WTC11 (cell line): Measurements from ENCODE around the gene CR2. TPM values are rescaled to one million over a fixed set of nuclear protein-coding genes. Genes with fewer than 3 reads are reported as not detected.
"Not testable (repeated sequence)": the region's sequence is repeated elsewhere in the genome, so short reads cannot be mapped to it uniquely, and the experiment has no call there.

Experiments used
- ATAC-seq: fragments of 200-7000 bp; cut with Tn5 transposase; 2 replicates; pipeline ENCODE4 v1.10.0; 2021; ENCODE audit warnings: mild to moderate bottlenecking, moderate library complexity
- CTCF ChIA-PET: fragments of 300-600 bp; sonication (Branson Sonifier 250); formaldehyde crosslinking; loops from one replicate; lab custom pipeline; 2021; ENCODE audit warnings: antibody characterized with exemption; lab: Charles Lee
- POLR2A ChIA-PET: fragments of 350-600 bp; sonication (Branson Sonifier 250); formaldehyde crosslinking; loops from one replicate; lab custom pipeline; 2021; ENCODE audit warnings: antibody characterized with exemption; lab: Charles Lee
- DNase-seq: peaks from one replicate; pipeline ENCODE4 v3.0.0; 2021; ENCODE audit warnings: low spot score
- H3K27ac Mint-ChIP-seq: 2 replicates; pipeline ENCODE4 v1.8.0; 2021; ENCODE audit warnings: mixed read lengths
- H3K27me3 Mint-ChIP-seq: 2 replicates; pipeline ENCODE4 v1.8.0; 2021; ENCODE audit warnings: low read depth, mild to moderate bottlenecking, moderate library complexity, mixed read lengths
- H3K36me3 Mint-ChIP-seq: 2 replicates; pipeline ENCODE4 v1.8.0; 2021; ENCODE audit warnings: mixed read lengths
- H3K4me1 Mint-ChIP-seq: 2 replicates; pipeline ENCODE4 v1.8.0; 2022; ENCODE audit warnings: mixed read lengths
- H3K4me3 Mint-ChIP-seq: 2 replicates; pipeline ENCODE4 v1.8.0; 2021; ENCODE audit warnings: mild to moderate bottlenecking, moderate library complexity, mixed read lengths
- H3K9me3 Mint-ChIP-seq: 2 replicates; pipeline ENCODE4 v1.8.0; 2021; ENCODE audit warnings: mixed read lengths
- CREB1 ChIP-seq: sonication (generic); formaldehyde crosslinking; IDR thresholded peaks from 2 replicates; pipeline ENCODE4 v1.8.0; 2023; ENCODE audit warnings: mild to moderate bottlenecking, missing genetic modification reagents
- ELF4 ChIP-seq: sonication (generic); formaldehyde crosslinking; IDR thresholded peaks from 2 replicates; pipeline ENCODE4 v1.8.1; 2022; ENCODE audit warnings: low read depth, mild to moderate bottlenecking, moderate library complexity, missing genetic modification reagents
- ESRRA ChIP-seq: sonication (generic); formaldehyde crosslinking; IDR thresholded peaks from 2 replicates; pipeline ENCODE4 v1.8.1; 2022; ENCODE audit warnings: mild to moderate bottlenecking, missing genetic modification reagents, borderline replicate concordance
- FOXP1 ChIP-seq: sonication (generic); formaldehyde crosslinking; IDR thresholded peaks from 2 replicates; pipeline ENCODE4 v1.8.0; 2022; ENCODE audit warnings: missing genetic modification reagents, mild to moderate bottlenecking, moderate library complexity, borderline replicate concordance
- HMGA2 ChIP-seq: fragments of 250-450 bp; sonication (Bioruptor Pico); IDR thresholded peaks from 2 replicates; pipeline ENCODE4 v1.4.0; 2021; ENCODE audit warnings: mild to moderate bottlenecking, moderate library complexity
- IRF2 ChIP-seq: sonication (generic); formaldehyde crosslinking; IDR thresholded peaks from 2 replicates; pipeline ENCODE4 v1.8.0; 2022; ENCODE audit warnings: low read depth, missing genetic modification reagents, borderline replicate concordance
- NFE2L1 ChIP-seq: sonication (generic); formaldehyde crosslinking; IDR thresholded peaks from 2 replicates; pipeline ENCODE4 v1.8.1; 2023; ENCODE audit warnings: missing genetic modification reagents
- ZBTB21 ChIP-seq: sonication (generic); formaldehyde crosslinking; IDR thresholded peaks from 2 replicates; pipeline ENCODE4 v1.8.1; 2023; ENCODE audit warnings: mild to moderate bottlenecking, missing genetic modification reagents, borderline replicate concordance
- ZNF219 ChIP-seq: sonication (generic); formaldehyde crosslinking; IDR thresholded peaks from 2 replicates; pipeline ENCODE4 v1.8.0; 2023; ENCODE audit warnings: missing genetic modification reagents, mild to moderate bottlenecking, borderline replicate concordance
- ZNF416 ChIP-seq: fragments of 250-450 bp; sonication (Bioruptor Pico); IDR thresholded peaks from 2 replicates; pipeline ENCODE4 v1.9.0; 2021; ENCODE audit warnings: mild to moderate bottlenecking, inconsistent platforms
- total RNA-seq: library from RNA; stranded (reverse); gene quantifications from 3 replicates; pipeline ENCODE4 v1.2.3, GENCODE V29; 2021
- TF ChIP-seq, protein P1 (sequence below): fragments of 250-450 bp; sonication (Bioruptor Pico); conservative IDR thresholded peaks from 2 replicates; pipeline ENCODE4 v1.9.0; 2021; ENCODE audit warnings: mild to moderate bottlenecking
- TF ChIP-seq, protein P2 (sequence below): sonication (generic); formaldehyde crosslinking; IDR thresholded peaks from 2 replicates; pipeline ENCODE4 v1.8.0; 2023; ENCODE audit warnings: missing genetic modification reagents
- TF ChIP-seq, protein P3 (sequence below): sonication (generic); formaldehyde crosslinking; IDR thresholded peaks from 2 replicates; pipeline ENCODE4 v1.8.0; 2022; ENCODE audit warnings: missing genetic modification reagents
- TF ChIP-seq, protein P4 (sequence below): sonication (generic); formaldehyde crosslinking; IDR thresholded peaks from 2 replicates; pipeline ENCODE4 v1.8.1; 2023; ENCODE audit warnings: mild to moderate bottlenecking, moderate library complexity, missing genetic modification reagents

CR2 gene
- total RNA-seq, 1 experiment from 2014 or later: 3.8 TPM

DNA sequence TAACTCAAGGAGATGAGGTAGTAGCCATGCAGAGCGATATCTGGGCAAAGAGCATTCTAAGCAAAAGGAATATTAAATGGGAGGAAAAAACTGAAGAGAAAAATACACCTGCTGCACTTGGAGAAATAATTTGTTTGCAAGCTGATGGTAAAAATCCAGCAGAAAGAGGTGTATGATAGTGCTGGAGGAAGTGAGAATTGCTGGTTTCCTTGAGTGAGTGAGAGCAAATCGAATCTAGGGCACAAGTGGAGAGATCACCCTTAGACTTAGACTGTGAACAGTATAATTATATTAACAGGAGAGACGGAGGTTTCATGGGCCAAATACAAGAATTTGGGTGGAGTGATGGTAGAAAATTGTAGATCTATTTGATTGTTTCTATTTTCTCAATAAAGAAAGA, 39.1 kb downstream of the CR2 start (continued):
- TF ChIP-seq FOXP1 (CRISPR knock-in tag) (no peak), NFE2L1 (CRISPR knock-in tag) (no peak), CREB1 (CRISPR knock-in tag) (no peak), ZNF416 (CRISPR knock-in tag) (no peak), ZNF219 (CRISPR knock-in tag) (no peak)
- TF ChIP-seq, protein P1, sequence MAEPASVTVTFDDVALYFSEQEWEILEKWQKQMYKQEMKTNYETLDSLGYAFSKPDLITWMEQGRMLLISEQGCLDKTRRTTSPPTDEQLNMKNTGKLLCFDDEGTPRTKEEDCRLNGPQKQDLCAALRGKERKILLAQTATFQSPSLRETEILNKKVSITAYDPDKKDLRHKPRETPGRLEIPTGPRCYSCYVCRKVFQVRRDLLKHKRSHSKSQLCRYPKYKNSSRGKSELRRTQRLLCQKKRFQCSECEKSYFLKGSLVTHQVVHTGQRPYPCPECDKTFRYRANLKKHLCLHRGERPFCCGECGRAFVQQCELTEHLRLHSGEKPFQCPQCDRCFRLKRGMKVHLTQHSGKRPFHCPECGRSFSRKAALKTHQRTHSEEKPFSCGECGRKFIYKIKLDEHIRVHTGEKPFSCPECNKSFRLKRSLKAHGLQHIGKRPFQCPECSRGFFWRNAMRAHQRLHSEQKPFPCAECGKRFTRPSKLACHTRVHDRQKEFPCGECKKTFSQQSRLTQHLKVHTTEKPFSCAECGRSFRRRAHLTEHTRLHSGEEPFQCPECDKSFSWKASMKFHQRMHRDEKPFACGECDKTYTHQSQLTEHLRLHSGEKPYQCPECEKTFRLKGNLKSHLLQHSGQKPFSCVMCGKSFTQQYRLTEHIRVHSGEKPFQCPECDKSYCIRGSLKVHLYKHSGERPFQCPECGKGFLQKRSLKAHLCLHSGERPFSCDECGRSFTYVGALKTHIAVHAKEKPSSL (CRISPR knock-in tag): no peak

DNA sequence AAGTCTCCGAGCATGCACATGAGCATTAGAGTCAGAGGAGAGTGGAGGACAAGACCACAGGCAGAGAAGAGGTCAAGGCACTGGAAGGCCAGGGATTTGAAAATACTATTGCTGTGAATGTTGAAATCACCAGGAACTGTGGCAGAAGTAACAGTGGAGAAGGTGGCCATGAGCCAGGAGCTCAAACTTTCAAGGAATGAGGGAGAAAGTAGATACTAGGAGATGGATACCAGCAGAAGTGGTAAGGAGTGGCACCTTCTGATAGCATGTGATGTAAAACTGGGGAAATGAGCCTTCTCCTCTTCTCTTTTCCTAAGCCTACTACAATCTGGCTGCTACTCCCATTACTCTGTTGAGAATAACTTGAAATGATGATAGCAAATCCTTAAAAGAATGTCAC, 40.0 kb downstream of the CR2 start:
- no peaks in the 10 kb centered on the region for H3K9me3 Mint-ChIP-seq
- H3K4me1 Mint-ChIP-seq: peaks cover 11% of the 10 kb centered on the region
- POLR2A ChIA-PET: no interaction called here
- no peak for DNase-seq
- H3K27ac Mint-ChIP-seq: no peak overlapping the region
- peaks cover 29% of the 10 kb centered on the region for H3K27me3 Mint-ChIP-seq
- no peak overlapping the region for H3K4me3 Mint-ChIP-seq
- TF ChIP-seq ZBTB21 (CRISPR knock-in tag): no peak
- ATAC-seq: no peak
- CTCF ChIA-PET: no interaction called here
- no peaks in the 10 kb centered on the region for H3K36me3 Mint-ChIP-seq

DNA sequence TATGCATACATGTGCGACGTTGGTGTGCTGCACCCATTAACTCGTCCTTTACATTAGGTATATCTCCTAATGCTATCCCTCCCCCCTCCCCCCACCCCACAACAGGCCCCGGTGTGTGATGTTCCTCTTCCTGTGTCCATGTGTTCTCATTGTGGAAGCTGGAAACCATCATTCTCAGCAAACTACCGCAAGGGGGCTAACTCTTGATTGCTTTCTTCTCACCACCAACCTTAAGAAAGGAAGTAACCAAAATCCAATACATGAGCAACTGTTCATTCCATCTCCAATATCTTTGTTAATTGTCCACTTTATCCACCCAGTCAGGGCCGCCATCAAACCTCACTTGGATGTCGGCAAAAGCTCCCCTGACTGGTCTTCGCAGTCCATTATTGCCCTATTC, 41.2 kb downstream of the CR2 start:
- not testable (repeated sequence) for H3K9me3 Mint-ChIP-seq, H3K36me3 Mint-ChIP-seq, H3K27ac Mint-ChIP-seq, DNase-seq, ATAC-seq
- ChIA-PET POLR2A (interaction anchor here (1.4 to 2.0 kb wide), 2 partner anchors 72 to 442 kb away, joined by 3 to 4 read pairs; partner anchors contain the start of gene PFKFB2), CTCF (interaction anchor here (0.8 to 1.8 kb wide), 5 partner anchors 41 to 412 kb away, joined by 3 to 12 read pairs (median 7); partner anchors contain the start of gene CR2)
- peaks cover 11% of the 10 kb centered on the region for H3K4me1 Mint-ChIP-seq
- H3K4me3 Mint-ChIP-seq: peak overlapping the region; percentile 76
- peaks cover 29% of the 10 kb centered on the region for H3K27me3 Mint-ChIP-seq

DNA sequence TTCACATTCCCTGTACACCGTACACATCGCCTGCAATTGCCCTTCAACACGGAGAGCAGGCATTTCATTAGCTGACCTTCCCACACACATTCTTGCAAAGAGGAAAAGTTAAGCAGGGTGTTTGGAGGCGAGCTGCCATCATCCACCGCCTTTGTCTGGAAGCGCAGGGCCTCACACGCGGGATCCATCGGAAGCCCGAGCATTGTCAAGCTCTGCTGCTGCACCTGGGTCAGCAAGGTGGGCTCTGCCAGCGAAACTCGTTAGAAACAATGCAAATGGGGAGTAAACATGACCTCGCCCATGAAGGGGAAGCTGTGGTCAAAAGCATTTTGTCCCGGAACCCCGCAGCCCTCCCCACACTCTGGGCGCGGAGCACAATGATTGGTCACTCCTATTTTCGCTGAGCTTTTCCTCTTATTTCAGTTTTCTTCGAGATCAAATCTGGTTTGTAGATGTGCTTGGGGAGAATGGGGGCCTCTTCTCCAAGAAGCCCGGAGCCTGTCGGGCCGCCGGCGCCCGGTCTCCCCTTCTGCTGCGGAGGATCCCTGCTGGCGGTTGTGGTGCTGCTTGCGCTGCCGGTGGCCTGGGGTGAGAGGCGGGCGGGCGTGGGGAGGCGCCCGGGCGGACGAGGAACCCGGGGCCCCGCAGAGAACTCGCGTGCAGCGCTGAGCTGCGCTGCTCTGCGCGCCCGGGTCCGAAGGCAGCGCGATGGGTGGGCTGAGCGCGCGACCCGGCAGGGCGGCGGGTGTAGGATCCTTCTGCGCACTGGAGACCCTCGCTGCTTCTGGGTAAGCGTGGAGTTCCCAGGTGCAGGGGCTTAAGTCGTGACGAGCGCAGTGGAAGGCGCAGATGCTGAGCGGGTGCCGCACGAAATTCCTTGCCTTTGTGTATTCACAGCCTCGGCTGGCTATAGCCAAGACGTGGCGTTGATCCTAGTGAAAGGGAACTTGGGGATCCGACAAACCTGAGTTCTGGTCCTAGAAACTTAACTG, 42.0 kb downstream of the CR2 start, which contains the start of gene CR1:
Gene CR1 (plus strand): TSS at position 357 of the 992 bp plus-strand sequence. CDS start 111 bp downstream, at position 468.
- Mint-ChIP-seq H3K4me1 (peaks cover 11% of the 10 kb centered on the region), H3K4me3 (peak within 1 kb of the TSS; percentile 76), H3K27me3 (peaks cover 29% of the 10 kb centered on the region), H3K27ac (peak within 1 kb of the TSS; percentile 36; the same call in 1 of the 2 replicates), H3K9me3 (no peaks in the 10 kb centered on the region), H3K36me3 (no peaks in the 10 kb centered on the region)
- POLR2A ChIA-PET: interaction anchor here (1.4 to 2.0 kb wide), 2 partner anchors 73 to 443 kb away, joined by 3 to 4 read pairs; partner anchors contain the start of gene PFKFB2
- TF ChIP-seq ELF4 (CRISPR knock-in tag): no peak
- no peak for TF ChIP-seq NFE2L1 (CRISPR knock-in tag)
- no peak for TF ChIP-seq ZNF219 (CRISPR knock-in tag)
- TF ChIP-seq, protein P2, sequence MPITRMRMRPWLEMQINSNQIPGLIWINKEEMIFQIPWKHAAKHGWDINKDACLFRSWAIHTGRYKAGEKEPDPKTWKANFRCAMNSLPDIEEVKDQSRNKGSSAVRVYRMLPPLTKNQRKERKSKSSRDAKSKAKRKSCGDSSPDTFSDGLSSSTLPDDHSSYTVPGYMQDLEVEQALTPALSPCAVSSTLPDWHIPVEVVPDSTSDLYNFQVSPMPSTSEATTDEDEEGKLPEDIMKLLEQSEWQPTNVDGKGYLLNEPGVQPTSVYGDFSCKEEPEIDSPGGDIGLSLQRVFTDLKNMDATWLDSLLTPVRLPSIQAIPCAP (CRISPR knock-in tag): 0 out of 2 replicates have a peak, but pooled peaks have one; percentile 44
- TF ChIP-seq, protein P3, sequence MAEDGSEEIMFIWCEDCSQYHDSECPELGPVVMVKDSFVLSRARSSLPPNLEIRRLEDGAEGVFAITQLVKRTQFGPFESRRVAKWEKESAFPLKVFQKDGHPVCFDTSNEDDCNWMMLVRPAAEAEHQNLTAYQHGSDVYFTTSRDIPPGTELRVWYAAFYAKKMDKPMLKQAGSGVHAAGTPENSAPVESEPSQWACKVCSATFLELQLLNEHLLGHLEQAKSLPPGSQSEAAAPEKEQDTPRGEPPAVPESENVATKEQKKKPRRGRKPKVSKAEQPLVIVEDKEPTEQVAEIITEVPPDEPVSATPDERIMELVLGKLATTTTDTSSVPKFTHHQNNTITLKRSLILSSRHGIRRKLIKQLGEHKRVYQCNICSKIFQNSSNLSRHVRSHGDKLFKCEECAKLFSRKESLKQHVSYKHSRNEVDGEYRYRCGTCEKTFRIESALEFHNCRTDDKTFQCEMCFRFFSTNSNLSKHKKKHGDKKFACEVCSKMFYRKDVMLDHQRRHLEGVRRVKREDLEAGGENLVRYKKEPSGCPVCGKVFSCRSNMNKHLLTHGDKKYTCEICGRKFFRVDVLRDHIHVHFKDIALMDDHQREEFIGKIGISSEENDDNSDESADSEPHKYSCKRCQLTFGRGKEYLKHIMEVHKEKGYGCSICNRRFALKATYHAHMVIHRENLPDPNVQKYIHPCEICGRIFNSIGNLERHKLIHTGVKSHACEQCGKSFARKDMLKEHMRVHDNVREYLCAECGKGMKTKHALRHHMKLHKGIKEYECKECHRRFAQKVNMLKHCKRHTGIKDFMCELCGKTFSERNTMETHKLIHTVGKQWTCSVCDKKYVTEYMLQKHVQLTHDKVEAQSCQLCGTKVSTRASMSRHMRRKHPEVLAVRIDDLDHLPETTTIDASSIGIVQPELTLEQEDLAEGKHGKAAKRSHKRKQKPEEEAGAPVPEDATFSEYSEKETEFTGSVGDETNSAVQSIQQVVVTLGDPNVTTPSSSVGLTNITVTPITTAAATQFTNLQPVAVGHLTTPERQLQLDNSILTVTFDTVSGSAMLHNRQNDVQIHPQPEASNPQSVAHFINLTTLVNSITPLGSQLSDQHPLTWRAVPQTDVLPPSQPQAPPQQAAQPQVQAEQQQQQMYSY (CRISPR knock-in tag): peak; percentile 87
- TF ChIP-seq, protein P4, sequence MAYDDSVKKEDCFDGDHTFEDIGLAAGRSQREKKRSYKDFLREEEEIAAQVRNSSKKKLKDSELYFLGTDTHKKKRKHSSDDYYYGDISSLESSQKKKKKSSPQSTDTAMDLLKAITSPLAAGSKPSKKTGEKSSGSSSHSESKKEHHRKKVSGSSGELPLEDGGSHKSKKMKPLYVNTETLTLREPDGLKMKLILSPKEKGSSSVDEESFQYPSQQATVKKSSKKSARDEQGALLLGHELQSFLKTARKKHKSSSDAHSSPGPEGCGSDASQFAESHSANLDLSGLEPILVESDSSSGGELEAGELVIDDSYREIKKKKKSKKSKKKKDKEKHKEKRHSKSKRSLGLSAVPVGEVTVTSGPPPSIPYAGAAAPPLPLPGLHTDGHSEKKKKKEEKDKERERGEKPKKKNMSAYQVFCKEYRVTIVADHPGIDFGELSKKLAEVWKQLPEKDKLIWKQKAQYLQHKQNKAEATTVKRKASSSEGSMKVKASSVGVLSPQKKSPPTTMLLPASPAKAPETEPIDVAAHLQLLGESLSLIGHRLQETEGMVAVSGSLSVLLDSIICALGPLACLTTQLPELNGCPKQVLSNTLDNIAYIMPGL: 0 out of 2 replicates have a peak, but pooled peaks have one; percentile 67
- no peak for TF ChIP-seq IRF2 (CRISPR knock-in tag)
- no peak for TF ChIP-seq HMGA2 (CRISPR knock-in tag)
- TF ChIP-seq FOXP1 (CRISPR knock-in tag): peak; percentile 66; the same call in 1 of the 2 replicates
- no peak for TF ChIP-seq ESRRA (CRISPR knock-in tag)
- CTCF ChIA-PET: interaction anchor here (1.1 to 2.7 kb wide), 6 partner anchors 42 to 412 kb away, joined by 3 to 12 read pairs (median 7); partner anchors contain the start of gene CR2
- DNase-seq: peak; percentile 29
- ATAC-seq: peak; percentile 65
